H1 (cell line): ENCODE data around the gene TDRD12. TPM values are rescaled to one million over a fixed set of nuclear protein-coding genes. Genes with fewer than 3 reads are reported as not detected.

Experiments used
- CTCF ChIA-PET: fragments of 300-600 bp; sonication (Branson Sonifier 250); formaldehyde crosslinking; loops from one replicate; lab custom pipeline; 2021; ENCODE audit not compliant: partially characterized antibody; lab: Charles Lee
- POLR2A ChIA-PET: fragments of 300-600 bp; sonication (Branson Sonifier 250); formaldehyde crosslinking; loops from one replicate; lab custom pipeline; 2021; ENCODE audit warnings: inconsistent platforms; ENCODE audit not compliant: partially characterized antibody; lab: Charles Lee
- DNase-seq, 2 experiments: peaks; one replicate each; pipeline versions ENCODE4 v3.0.0 to v3.0.0-alpha.2; 2010 to 2022; ENCODE audit warnings: low spot score in 2 of 2, low read depth in 1 of 2, mixed read lengths in 1 of 2
- FAIRE-seq: peaks from 2 replicates; lab custom pipeline; 2011; peaks lifted over from hg19 to GRCh38; lab: Jason Lieb, UNC
- H2AFZ ChIP-seq: 2 replicates; pipeline ENCODE4 v1.8.1; 2012; ENCODE audit warnings: low read length, inconsistent platforms
- H2AK5ac ChIP-seq: 2 replicates; pipeline ENCODE4 v1.6.1; 2013; ENCODE audit warnings: low read depth, low read length
- H2BK120ac ChIP-seq: replicated peaks from 2 replicates; pipeline ENCODE3; 2013; ENCODE audit warnings: low read depth, low read length, inconsistent platforms
- H2BK12ac ChIP-seq: 2 replicates; pipeline ENCODE4 v1.6.1; 2013; ENCODE audit warnings: low read depth, low read length
- H2BK15ac ChIP-seq: 2 replicates; pipeline ENCODE4 v1.6.1; 2013; ENCODE audit warnings: low read length
- H2BK20ac ChIP-seq: 2 replicates; pipeline ENCODE4 v1.6.1; 2013; ENCODE audit warnings: low read length
- H2BK5ac ChIP-seq: 2 replicates; pipeline ENCODE4 v1.6.1; 2013; ENCODE audit warnings: low read depth, low read length
- H3K14ac ChIP-seq: 2 replicates; pipeline ENCODE4 v1.6.1; 2013; ENCODE audit warnings: inconsistent platforms; ENCODE audit not compliant: insufficient read length
- H3K18ac ChIP-seq: 2 replicates; pipeline ENCODE4 v1.6.1; 2013; ENCODE audit warnings: low read length; ENCODE audit errors: extremely low read depth
- H3K23ac ChIP-seq: 2 replicates; pipeline ENCODE4 v1.6.1; 2013; ENCODE audit warnings: inconsistent platforms; ENCODE audit not compliant: insufficient read length
- H3K23me2 ChIP-seq: 2 replicates; pipeline ENCODE4 v1.6.1; 2013; ENCODE audit warnings: low read depth, low read length
- H3K27ac ChIP-seq: 2 replicates; pipeline ENCODE4 v1.6.1; 2011; ENCODE audit warnings: low read depth, low read length, inconsistent platforms
- H3K27me3 ChIP-seq, 4 experiments: replicated peaks in 1 of 4; 1 replicate in 1 of 4; 2 replicates in 3 of 4; pipeline versions ENCODE4 v1.6.1 to v1.8.1; 2011 to 2013; ENCODE audit warnings: low read length in 3 of 4, mild to moderate bottlenecking in 3 of 4, inconsistent platforms in 2 of 4, mixed read lengths in 2 of 4, moderate library complexity in 1 of 4; ENCODE audit not compliant: control insufficient read depth in 3 of 4, insufficient read depth in 3 of 4; ENCODE audit errors: extremely low read depth in 1 of 4
- H3K36me3 ChIP-seq, 4 experiments: 2 replicates each; pipeline versions ENCODE4 v1.6.1 to v1.8.1; 2011 to 2013; ENCODE audit warnings: mild to moderate bottlenecking in 4 of 4, low read length in 3 of 4, moderate library complexity in 2 of 4, control low read depth in 1 of 4, inconsistent platforms in 1 of 4; ENCODE audit not compliant: insufficient read depth in 4 of 4, control insufficient read depth in 2 of 4
- H3K4ac ChIP-seq: replicated peaks from 2 replicates; pipeline ENCODE3; 2013; ENCODE audit warnings: low read length, low read depth, mixed read lengths, inconsistent platforms; ENCODE audit not compliant: insufficient read length
- H3K4me1 ChIP-seq, 4 experiments: replicated peaks in 1 of 4; 1 replicate in 1 of 4; 2 replicates in 3 of 4; pipeline versions ENCODE4 v1.6.1 to v1.8.1; 2011 to 2013; ENCODE audit warnings: low read length in 3 of 4, inconsistent platforms in 2 of 4, mixed read lengths in 1 of 4; ENCODE audit not compliant: insufficient read depth in 4 of 4, control insufficient read depth in 3 of 4
- H3K4me2 ChIP-seq, 2 experiments: 2 replicates each; pipeline versions ENCODE4 v1.6.1 to v1.8.1; 2011 to 2013; ENCODE audit warnings: low read depth in 2 of 2, low read length in 2 of 2, control low read depth in 1 of 2, inconsistent platforms in 1 of 2, mild to moderate bottlenecking in 1 of 2; ENCODE audit not compliant: insufficient read depth in 1 of 2
- H3K4me3 ChIP-seq, 4 experiments: fragments of 200-600, 300-600 bp in 1 of 4; sonication (generic), shearing (Covaris generic), sonication (Bioruptor Twin) in 1 of 4; 2 replicates each; pipeline versions ENCODE4 v1.5.1 to v1.8.1; 2011 to 2016; ENCODE audit warnings: low read length in 4 of 4, low read depth in 3 of 4, control low read depth in 2 of 4, inconsistent platforms in 2 of 4, mild to moderate bottlenecking in 2 of 4, mixed read lengths in 1 of 4, moderate library complexity in 1 of 4; ENCODE audit not compliant: insufficient read depth in 2 of 4; ENCODE audit errors: extremely low read depth in 1 of 4
- H3K56ac ChIP-seq: replicated peaks from 2 replicates; pipeline ENCODE3; 2013; ENCODE audit warnings: low read depth, mild to moderate bottlenecking, mixed read lengths, low read length, inconsistent platforms; ENCODE audit not compliant: insufficient read length
- H3K79me1 ChIP-seq: 2 replicates; pipeline ENCODE4 v1.6.1; 2013; ENCODE audit warnings: low read depth, low read length, control low read depth
- H3K79me2 ChIP-seq, 2 experiments: 2 replicates each; pipeline versions ENCODE4 v1.6.1 to v1.8.1; 2012 to 2013; ENCODE audit warnings: low read length in 2 of 2, mild to moderate bottlenecking in 2 of 2, inconsistent platforms in 1 of 2; ENCODE audit not compliant: insufficient read depth in 2 of 2, control insufficient read depth in 1 of 2
- H3K9ac ChIP-seq, 4 experiments: replicated peaks in 1 of 4; 1 replicate in 1 of 4; 2 replicates in 3 of 4; pipeline versions ENCODE4 v1.6.1 to v1.8.1; 2011 to 2013; ENCODE audit warnings: low read depth in 3 of 4, low read length in 3 of 4, control low read depth in 2 of 4, mild to moderate bottlenecking in 2 of 4, moderate library complexity in 2 of 4, inconsistent platforms in 1 of 4; ENCODE audit errors: extremely low read depth in 1 of 4
- H3K9me3 ChIP-seq, 2 experiments: 2 replicates each; pipeline versions ENCODE4 v1.6.1 to v1.8.1; 2012 to 2013; ENCODE audit warnings: mild to moderate bottlenecking in 2 of 2, moderate library complexity in 2 of 2, control low read depth in 1 of 2, inconsistent platforms in 1 of 2, low read depth in 1 of 2, low read length in 1 of 2, mixed read lengths in 1 of 2; ENCODE audit not compliant: insufficient read depth in 2 of 2
- H4K20me1 ChIP-seq, 2 experiments: replicated peaks in 1 of 2; 2 replicates each; pipeline versions ENCODE3 to v1.8.1; 2011 to 2013; ENCODE audit warnings: inconsistent platforms in 2 of 2, low read length in 2 of 2, mild to moderate bottlenecking in 1 of 2; ENCODE audit not compliant: insufficient read depth in 2 of 2, control insufficient read depth in 1 of 2
- H4K5ac ChIP-seq: 2 replicates; pipeline ENCODE4 v1.6.1; 2013; ENCODE audit warnings: low read length, low read depth, mixed read lengths, inconsistent platforms; ENCODE audit not compliant: insufficient read length
- H4K8ac ChIP-seq: 2 replicates; pipeline ENCODE4 v1.8.0; 2013; ENCODE audit warnings: mild to moderate bottlenecking, moderate library complexity, low read length, inconsistent platforms; ENCODE audit not compliant: insufficient read depth; ENCODE audit errors: extremely low read depth
- H4K91ac ChIP-seq: replicated peaks from 2 replicates; pipeline ENCODE3; 2013; ENCODE audit warnings: low read length, mixed read lengths, inconsistent platforms; ENCODE audit not compliant: insufficient read length
- NRF1 ChIP-seq: IDR thresholded peaks from 2 replicates; pipeline ENCODE4 v1.6.1; 2011; ENCODE audit warnings: mild to moderate bottlenecking, low read depth, low read length, improper control_type of control experiment
- SAP30 ChIP-seq: fragments of 300-600 bp; sonication (generic); IDR thresholded peaks from 2 replicates; pipeline ENCODE4 v1.7.1; 2012; ENCODE audit warnings: low read length, moderate library complexity, mild to moderate bottlenecking, inconsistent platforms; ENCODE audit not compliant: insufficient read depth, insufficient replicate concordance
- SP2 ChIP-seq: IDR thresholded peaks from 2 replicates; pipeline ENCODE4 v1.6.1; 2012; ENCODE audit warnings: mild to moderate bottlenecking, low read length, inconsistent platforms
- WGBS, 2 experiments: shearing (Covaris generic) in 1 of 2; methylation state at CpG; one replicate each; pipeline versions ENCODE4 v1.1.6 to v1.1.7; 2013 to 2015; ENCODE audit warnings: low lambda C conversion rate in 2 of 2, mixed read lengths in 2 of 2, inconsistent platforms in 1 of 2, low coverage in 1 of 2, missing lambda C conversion rate in 1 of 2; ENCODE audit not compliant: insufficient replicate concordance in 2 of 2, insufficient coverage in 1 of 2, insufficient read length in 1 of 2; ENCODE audit errors: extremely low coverage in 1 of 2, missing lambda C conversion rate in 1 of 2; 5-methylcytosine and 5-hydroxymethylcytosine counted together
- long read RNA-seq, 2 experiments: library from RNA in 1 of 2; library from capped mRNA in 1 of 2; stranded (forward); transcript quantifications; one replicate each; pipeline ENCODE4 v2.0.0, GENCODE V29; 2021; ENCODE audit warnings: inconsistent platforms in 1 of 2
- polyA minus RNA-seq, 3 experiments: library from RNA; depleted of rRNA, polyadenylated mRNA; stranded (reverse); fragments of >200 nt; gene quantifications; 1 replicate in 2 of 3; 2 replicates in 1 of 3; pipeline ENCODE4 v1.2.3, GENCODE V29; 2011
- polyA plus RNA-seq, 7 experiments: library from polyadenylated mRNA; depleted of rRNA in 3 of 7; stranded (reverse) in 5 of 7; unstranded in 2 of 7; fragments of >200 nt in 5 of 7; fragments of 200-250 nt in 2 of 7; gene quantifications; 1 replicate in 5 of 7; 2 replicates in 1 of 7; 4 replicates in 1 of 7; pipeline versions ENCODE4 v1.2.1 to v1.2.3, GENCODE V29; 2011 to 2013; ENCODE audit warnings: missing spikeins in 2 of 7, mixed read lengths in 2 of 7
- total RNA-seq: library from RNA; stranded (reverse); fragmentation: NEBNext Ultra II Directional; extraction: Animal tissue kit (Norgen Biotek cat#: 25700); gene quantifications from 2 replicates; pipeline ENCODE4 v1.2.1, GENCODE V29; 2021

Gene TDRD12, protein sequence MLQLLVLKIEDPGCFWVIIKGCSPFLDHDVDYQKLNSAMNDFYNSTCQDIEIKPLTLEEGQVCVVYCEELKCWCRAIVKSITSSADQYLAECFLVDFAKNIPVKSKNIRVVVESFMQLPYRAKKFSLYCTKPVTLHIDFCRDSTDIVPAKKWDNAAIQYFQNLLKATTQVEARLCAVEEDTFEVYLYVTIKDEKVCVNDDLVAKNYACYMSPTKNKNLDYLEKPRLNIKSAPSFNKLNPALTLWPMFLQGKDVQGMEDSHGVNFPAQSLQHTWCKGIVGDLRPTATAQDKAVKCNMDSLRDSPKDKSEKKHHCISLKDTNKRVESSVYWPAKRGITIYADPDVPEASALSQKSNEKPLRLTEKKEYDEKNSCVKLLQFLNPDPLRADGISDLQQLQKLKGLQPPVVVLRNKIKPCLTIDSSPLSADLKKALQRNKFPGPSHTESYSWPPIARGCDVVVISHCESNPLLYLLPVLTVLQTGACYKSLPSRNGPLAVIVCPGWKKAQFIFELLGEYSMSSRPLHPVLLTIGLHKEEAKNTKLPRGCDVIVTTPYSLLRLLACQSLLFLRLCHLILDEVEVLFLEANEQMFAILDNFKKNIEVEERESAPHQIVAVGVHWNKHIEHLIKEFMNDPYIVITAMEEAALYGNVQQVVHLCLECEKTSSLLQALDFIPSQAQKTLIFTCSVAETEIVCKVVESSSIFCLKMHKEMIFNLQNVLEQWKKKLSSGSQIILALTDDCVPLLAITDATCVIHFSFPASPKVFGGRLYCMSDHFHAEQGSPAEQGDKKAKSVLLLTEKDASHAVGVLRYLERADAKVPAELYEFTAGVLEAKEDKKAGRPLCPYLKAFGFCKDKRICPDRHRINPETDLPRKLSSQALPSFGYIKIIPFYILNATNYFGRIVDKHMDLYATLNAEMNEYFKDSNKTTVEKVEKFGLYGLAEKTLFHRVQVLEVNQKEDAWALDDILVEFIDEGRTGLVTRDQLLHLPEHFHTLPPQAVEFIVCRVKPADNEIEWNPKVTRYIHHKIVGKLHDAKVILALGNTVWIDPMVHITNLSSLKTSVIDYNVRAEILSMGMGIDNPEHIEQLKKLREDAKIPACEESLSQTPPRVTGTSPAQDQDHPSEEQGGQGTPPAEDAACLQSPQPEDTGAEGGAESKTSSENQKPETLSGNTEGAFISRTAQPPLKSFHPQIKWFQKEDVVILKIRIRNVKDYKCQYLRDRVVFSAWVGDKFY (N-terminal part only)
- total RNA-seq, result 0.73 and 0.88 TPM in 2 replicates
- polyA plus RNA-seq (2011; rRNA removed), result 0.36 and 0.39 TPM in 2 replicates
- polyA plus RNA-seq (2011; cell fraction: cytosol; rRNA removed), result 0.40 TPM
- polyA plus RNA-seq (2011; cell fraction: nucleus; rRNA removed), result 0.61 TPM
- 0.40 to 0.81 TPM (median 0.59 TPM) in 4 replicates for polyA plus RNA-seq (2012, experiment 1 of 2)
- 0.05 TPM for polyA plus RNA-seq (2012, experiment 2 of 2)
- polyA plus RNA-seq (2013, experiment 1 of 2), result 0.63 TPM
- 0.66 TPM for polyA plus RNA-seq (2013, experiment 2 of 2)
- 0.28 and 0.32 TPM in 2 replicates for polyA minus RNA-seq (2011; rRNA and poly(A)+ RNA removed)
- polyA minus RNA-seq (2011; cell fraction: cytosol; rRNA and poly(A)+ RNA removed), result not detected
- 0.40 TPM for polyA minus RNA-seq (2011; cell fraction: nucleus; rRNA and poly(A)+ RNA removed)
- long read RNA-seq, experiment 1, result 0 reads
- long read RNA-seq, experiment 2, result 0 reads

DNA sequence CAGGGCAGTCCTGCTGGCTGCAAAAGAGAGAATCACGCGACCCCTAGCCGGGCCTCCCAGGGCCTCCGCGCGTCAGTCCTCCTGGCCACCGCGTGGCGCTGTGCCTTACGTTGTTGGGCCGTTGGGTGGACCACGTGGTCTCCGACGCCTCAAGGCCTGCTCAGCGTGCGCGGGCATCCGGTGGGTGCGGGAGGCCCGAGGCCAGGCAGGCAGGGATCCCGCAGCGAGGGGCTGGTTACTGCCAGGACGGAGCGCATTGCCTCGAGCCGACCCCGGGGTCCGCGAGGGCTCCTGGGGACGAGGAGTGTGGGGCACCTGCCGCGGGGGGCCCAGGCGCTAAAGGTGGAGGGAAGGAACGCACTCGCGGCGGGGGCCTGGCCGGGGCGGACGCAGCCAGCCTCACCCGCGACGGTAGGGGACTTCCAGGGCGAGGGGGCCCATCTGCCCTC, at the start of gene TDRD12:
Gene TDRD12, plus strand, starts transcription at position 157 of the 449 bp plus-strand sequence. CDS start 306 bp downstream, outside the sequence.
- no peak within 1 kb of the TSS for H2BK120ac ChIP-seq
- 93% methylated on average over 28 of the region's 44 CpGs; no CpG with 5 or more reads in 1 of the 2 experiments for WGBS, 2 experiments
- no peak within 1 kb of the TSS for H2AFZ ChIP-seq
- H3K56ac ChIP-seq, result no peak within 1 kb of the TSS
- no peak within 1 kb of the TSS for H3K14ac ChIP-seq
- H3K27ac ChIP-seq, result no peak within 1 kb of the TSS
- no peak within 1 kb of the TSS for H2BK15ac ChIP-seq
- CTCF ChIA-PET, result interaction anchor here (0.6 to 1.8 kb wide), 4 partner anchors 14 to 182 kb away, joined by 3 to 6 read pairs (median 4); no protein-coding TSS in a partner anchor
- FAIRE-seq (no peak), DNase-seq (peak; percentile 15 to 85)
- H3K36me3 ChIP-seq, result no peaks in the 10 kb centered on the region
- H3K79me1 ChIP-seq, result no peaks in the 10 kb centered on the region
- H4K20me1 ChIP-seq, result no peaks in the 10 kb centered on the region
- H3K27me3 ChIP-seq, result no peaks in the 10 kb centered on the region
- no peak within 1 kb of the TSS; the same call in 1 of the 2 replicates for H3K18ac ChIP-seq
- no peak within 1 kb of the TSS for H2BK5ac ChIP-seq
- H4K91ac ChIP-seq, result no peak within 1 kb of the TSS
- no peak within 1 kb of the TSS for H2BK12ac ChIP-seq
- peaks cover 0 to 3% (median 1%) of the 10 kb centered on the region in 4 experiments; a peak in 2 of 7 replicates for H3K4me1 ChIP-seq
- no peak within 1 kb of the TSS for H2AK5ac ChIP-seq
- no peak within 1 kb of the TSS for H2BK20ac ChIP-seq
- no peak within 1 kb of the TSS for H3K23ac ChIP-seq
- H3K9ac ChIP-seq, result no peak within 1 kb of the TSS
- peak within 1 kb of the TSS; percentile 69; the same call in 1 of the 2 replicates for H4K8ac ChIP-seq
- no peak within 1 kb of the TSS for H3K4me3 ChIP-seq
- no peaks in the 10 kb centered on the region for H3K79me2 ChIP-seq
- H4K5ac ChIP-seq, result no peak within 1 kb of the TSS
- peaks cover 1% of the 10 kb centered on the region; the same call in 1 of the 2 replicates for H3K23me2 ChIP-seq
- POLR2A ChIA-PET, result no interaction called here
- H3K9me3 ChIP-seq, result peaks cover 0 to 5% of the 10 kb centered on the region in 2 experiments; a peak in 1 of 4 replicates
- no peak within 1 kb of the TSS for H3K4me2 ChIP-seq
- peak within 1 kb of the TSS; percentile 94 for H3K4ac ChIP-seq
- TF ChIP-seq SP2 (peak; percentile 16; the same call in 1 of the 2 replicates), SAP30 (no peak), NRF1 (no peak)
